NCI-H1105 (cell line): ENCODE data around the gene C1QTNF9.
"Not testable (repeated sequence)": the region's sequence is repeated elsewhere in the genome, so short reads cannot be mapped to it uniquely, and the experiment has no call there.

Experiments used
- DNase-seq: peaks from one replicate; lab custom pipeline; 2025; lab: John Stamatoyannopoulos, UW

Gene C1QTNF9

GRCh38 chr13:24282256-24282655 lies 27.1 kb upstream of the C1QTNF9 start:
- no peak for DNase-seq

DNA sequence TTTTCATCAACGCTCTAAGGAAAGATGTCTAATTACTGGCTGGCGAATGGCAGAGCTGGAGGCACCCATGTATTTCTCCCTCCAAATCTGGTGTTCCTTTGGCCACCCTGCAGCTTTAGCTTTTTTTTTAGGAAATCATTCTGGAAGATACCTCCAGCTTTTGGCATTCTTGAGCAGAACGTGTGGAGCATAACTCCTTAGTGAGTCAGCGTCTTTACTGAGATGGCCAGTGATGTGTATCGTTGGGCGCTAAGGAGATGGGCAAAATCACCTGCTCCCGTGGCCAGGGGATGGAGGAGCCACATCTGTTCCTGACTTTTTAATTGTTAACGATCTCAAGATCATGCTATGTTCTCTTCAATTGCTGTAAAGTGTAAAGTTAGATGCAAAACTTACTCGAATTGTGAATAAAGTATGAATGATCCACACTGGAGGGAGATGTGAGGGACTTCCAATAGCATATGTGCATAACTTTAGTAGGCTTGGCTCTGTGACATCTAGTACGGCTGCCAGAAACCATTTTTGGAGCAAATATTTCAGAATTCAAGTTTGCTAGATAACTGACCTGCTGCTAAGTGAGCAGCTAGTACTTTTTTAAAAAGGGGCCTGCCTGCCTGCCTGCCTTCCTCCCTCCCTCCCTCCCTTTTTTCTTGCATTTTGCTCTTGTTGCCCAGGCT lies 24.4 kb upstream of the C1QTNF9 start:
- no peak for DNase-seq

DNA sequence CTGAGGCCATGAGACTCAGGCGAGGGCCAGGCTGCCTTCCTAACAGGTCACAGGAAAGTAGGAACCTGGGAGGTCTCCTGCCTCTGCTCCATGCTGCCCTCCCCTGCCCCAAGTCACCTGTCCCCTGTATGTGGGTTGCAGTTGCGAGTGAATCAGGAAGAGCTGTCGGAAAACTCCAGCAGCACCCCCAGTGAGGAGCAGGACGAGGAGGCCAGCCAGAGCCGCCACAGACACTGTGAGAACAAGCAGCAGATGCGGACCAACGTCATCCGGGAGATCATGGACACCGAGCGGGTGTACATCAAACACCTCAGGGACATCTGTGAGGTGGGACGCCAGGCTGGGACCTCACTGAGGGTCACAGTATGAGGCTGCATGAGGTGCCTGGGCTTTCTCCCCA lies 22.8 kb upstream of the C1QTNF9 start:
- DNase-seq: no peak

DNA sequence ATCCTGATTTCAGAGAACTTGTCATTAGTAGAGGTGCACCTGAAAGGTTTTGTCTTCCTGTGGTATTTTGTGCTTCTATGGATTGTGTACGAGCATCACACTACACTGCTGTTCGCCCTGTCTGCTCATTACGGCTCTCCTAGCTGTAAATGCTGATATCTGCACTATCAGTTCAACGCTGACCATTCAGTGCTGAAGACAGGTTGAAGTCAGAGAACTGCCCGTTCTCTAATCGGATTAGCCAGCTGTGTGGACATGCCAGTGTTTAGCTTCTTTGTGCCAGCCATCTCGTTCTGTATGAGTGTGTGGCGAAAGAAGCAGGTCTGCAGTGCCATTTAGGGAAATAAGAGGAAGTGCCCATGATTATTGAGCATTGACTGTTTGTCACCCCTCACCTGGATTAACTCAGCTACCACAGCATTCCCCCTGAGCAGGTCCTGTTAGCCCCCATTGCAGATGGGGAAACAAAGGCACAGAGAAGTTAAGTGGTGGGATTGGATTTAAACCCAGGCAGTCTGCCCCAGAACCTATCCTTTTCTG lies 21.6 kb upstream of the C1QTNF9 start:
- DNase-seq: no peak

- no peak for DNase-seq
These were observed 20.5 kb upstream of the C1QTNF9 start for GRCh38 chr13:24288870-24289269.

- no peak for DNase-seq
These were observed 19.0 kb upstream of the C1QTNF9 start for GRCh38 chr13:24290280-24290932.

GRCh38 chr13:24292481-24292880 lies 16.9 kb upstream of the C1QTNF9 start:
- DNase-seq: no peak

- DNase-seq: no peak
These were observed 15.6 kb upstream of the C1QTNF9 start for GRCh38 chr13:24293746-24294145.

DNA sequence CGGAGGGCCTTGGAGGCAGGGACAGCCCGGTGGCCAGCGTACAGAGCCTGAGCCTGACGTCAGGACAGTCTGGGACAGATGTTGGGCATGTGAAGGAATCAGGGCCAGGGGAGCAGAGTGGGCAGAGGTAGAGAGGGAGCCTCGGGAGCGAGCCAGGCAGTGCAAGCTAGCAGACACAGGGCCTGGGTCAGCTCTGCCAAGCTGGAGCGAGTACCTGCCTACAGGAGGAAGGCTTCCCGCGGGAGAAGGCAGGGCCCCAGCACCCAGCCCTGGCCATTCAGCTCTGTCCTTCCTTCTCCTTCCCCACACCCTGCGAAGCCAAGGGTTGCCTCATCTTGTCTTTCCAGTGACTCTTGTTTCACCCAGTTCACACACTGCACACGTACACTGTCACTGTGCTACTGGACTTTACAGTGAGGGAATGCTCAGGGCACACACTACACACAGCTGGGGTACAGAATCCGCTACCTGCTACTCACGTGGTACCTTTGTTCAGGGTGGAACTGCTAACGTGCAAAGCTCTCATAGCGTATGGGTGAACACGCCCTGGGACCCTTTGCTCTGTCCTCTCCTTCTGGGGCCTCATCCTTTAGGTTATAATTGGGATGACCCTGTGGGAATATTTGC lies 9.8 kb upstream of the C1QTNF9 start:
- no peak for DNase-seq

GRCh38 chr13:24301434-24301833 lies 7.9 kb upstream of the C1QTNF9 start:
- DNase-seq: no peak

DNA sequence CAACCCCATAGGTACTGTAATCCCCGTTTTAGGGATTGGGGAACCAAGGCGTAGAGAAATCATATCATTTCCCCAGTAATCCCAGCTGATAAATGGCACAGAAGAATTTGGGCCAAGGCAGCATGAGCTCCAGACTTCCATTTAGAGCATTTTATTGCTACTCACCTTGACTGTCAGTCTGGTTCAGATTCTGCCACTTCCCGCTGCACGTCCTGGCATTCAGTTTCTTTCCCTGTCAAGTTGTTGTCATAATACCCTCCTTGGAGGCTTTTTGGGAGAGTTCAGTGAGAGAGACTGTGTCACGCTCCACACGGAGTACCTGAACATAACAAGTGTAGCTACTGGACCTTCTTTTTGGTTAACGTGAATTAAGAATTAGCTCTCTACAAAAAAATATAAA lies 7.5 kb upstream of the C1QTNF9 start:
- DNase-seq: no peak

DNA sequence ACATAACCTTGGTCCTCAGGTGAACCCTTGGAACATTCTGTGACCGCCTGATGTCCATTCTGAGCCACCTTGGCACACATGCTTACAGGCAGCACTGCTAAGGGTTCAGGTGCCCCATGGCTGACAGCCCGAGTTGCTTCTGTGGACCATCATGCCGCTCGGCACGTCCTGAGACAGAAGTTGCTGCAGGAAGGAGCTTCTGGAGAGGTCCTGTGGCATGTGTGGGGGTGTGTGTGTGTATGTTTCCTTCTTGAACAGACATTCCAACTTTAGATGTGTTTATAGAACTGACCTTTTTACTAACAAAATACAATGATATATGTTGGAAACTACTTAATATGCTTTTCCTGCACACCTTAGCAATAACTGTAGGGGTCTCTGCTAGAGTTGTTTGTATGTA lies 4.8 kb upstream of the C1QTNF9 start:
- DNase-seq: no peak

DNA sequence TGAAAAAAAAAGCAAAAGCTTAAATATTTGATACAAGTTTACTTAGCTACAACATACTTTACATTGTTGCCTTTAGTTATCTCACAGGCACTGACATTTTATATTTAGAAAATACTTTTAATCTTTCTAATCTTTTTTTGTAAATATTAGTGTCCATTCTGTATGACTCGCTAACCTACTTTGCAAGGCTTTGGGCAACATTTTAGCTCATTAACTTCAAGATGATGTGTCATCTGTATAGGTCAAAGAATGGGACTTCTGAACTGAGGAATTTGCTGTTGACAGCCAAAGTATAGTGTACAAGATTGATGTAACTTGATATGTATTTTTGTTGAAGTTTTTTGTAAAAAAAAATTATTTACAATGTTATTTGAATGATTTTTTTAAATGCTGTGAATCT lies 2.7 kb upstream of the C1QTNF9 start:
- no peak for DNase-seq

DNA sequence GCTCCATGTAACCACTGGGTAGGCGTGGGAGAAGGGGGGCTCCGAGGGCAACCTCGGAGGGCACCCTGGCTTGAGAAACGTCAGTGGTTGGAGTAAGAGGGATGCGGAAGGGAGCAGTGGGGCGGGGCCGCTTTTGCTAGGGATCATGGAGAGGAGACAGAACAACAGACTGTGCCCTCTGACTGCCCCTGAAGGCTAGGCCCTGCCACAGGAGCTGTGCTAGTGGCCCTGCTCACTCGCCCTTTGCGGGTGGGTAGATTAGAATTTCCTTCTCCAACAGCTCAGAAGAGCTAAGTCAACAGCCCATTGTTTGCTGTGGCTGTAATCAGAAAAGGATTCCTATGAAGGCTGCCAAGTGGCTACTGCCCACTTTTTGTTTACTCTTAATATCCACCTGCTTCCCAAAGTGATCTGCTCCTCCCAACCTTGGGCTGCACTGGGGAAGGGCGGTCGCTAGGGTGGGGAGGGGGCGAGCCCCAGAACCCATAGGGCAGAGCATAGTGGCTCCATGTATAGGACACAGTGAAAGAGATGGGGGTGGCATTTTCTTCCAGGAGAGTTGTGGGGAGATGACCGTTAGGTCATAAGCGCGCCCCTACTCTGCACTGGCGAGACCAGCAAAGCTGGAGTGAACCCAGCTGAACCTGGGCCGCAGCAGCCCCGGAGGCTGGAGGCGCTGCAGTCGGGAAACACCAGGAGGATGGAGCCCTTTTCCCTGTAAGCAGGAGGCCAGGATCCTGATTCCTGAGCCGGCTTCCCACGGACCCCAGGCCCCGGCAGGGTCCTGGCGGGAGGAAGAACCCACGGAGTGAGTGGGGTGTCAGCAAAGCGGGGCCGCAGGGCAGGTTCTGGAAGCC lies 1.9 kb upstream of the C1QTNF9 start:
- DNase-seq: no peak

GRCh38 chr13:24308068-24308445 lies 1.3 kb upstream of the C1QTNF9 start:
- no peak for DNase-seq

GRCh38 chr13:24308488-24309020 lies 826 bp upstream of the C1QTNF9 start:
- DNase-seq: no peak

GRCh38 chr13:24313439-24313838 lies 4.1 kb downstream of the C1QTNF9 start:
- no peak for DNase-seq

DNA sequence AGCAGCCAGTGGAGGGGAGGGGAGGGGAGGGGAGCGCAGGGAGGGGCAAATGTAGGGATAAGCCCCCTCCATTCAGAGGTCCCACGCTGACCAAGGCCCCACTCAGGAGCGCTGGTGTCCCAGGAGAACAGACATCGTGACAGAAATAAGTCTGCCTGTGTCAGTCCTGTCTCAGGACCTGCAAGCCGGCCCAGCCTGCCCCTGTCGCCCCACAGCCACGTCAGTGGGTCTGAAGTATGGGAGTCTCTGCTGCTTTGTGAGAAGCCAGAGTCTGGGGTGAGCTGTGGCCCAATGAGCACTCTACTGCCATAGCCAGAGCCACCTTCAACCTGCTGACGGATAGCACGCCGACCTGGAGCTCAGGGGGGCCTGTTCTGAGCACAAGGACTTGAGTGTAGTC lies 8.5 kb downstream of the C1QTNF9 start:
- DNase-seq: not testable (repeated sequence)

- DNase-seq: not testable (repeated sequence)
These were observed 9.5 kb downstream of the C1QTNF9 start for GRCh38 chr13:24318878-24319277.

DNA sequence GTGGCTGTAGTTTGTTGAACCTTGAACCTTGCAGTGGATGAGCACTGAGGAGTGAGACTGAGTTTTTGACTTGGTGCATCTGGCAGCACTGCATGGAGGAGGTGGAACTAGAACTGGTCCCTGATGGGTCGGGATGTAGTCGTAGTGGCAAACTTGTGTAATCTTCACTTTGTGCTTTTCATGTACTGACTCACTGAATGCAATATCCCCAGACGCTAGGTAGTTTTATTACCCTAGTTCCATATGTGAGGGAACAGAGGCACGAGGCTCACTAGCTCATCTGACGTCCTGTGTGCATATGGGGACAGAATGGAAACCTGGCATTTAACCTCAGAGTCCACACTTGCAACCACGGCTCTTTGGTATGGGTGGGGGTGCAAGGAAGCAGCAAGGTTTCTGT lies 10.3 kb downstream of the C1QTNF9 start:
- not testable (repeated sequence) for DNase-seq

DNA sequence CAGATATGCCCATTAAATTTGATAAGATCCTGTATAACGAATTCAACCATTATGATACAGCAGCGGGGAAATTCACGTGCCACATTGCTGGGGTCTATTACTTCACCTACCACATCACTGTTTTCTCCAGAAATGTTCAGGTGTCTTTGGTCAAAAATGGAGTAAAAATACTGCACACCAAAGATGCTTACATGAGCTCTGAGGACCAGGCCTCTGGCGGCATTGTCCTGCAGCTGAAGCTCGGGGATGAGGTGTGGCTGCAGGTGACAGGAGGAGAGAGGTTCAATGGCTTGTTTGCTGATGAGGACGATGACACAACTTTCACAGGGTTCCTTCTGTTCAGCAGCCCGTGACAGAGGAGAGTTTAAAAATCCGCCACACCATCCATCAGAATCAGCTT lies 12.0 kb downstream of the C1QTNF9 start:
- not testable (repeated sequence) for DNase-seq

GRCh38 chr13:24322470-24322869 lies 13.1 kb downstream of the C1QTNF9 start:
- not testable (repeated sequence) for DNase-seq
